Endothelial cell of umbilical vein (primary cell): ENCODE data around the gene ABAT.

Source experiments
- CTCF ChIP-seq, 2 donors: IDR thresholded peaks; 1 replicate in 1 of 2; 2 replicates in 1 of 2; pipeline ENCODE4 v1.5.1; 2011; ENCODE audit warnings: low read length in 2 of 2, mild to moderate bottlenecking in 2 of 2, moderate library complexity in 2 of 2, control low read depth in 1 of 2, inconsistent platforms in 1 of 2, low read depth in 1 of 2; ENCODE audit not compliant: insufficient read depth in 1 of 2; ENCODE audit errors: extremely low read depth in 1 of 2
- GATA2 ChIP-seq: IDR thresholded peaks from 2 replicates; pipeline ENCODE4 v1.7.0; 2011; ENCODE audit warnings: low read depth, mild to moderate bottlenecking, moderate library complexity, mixed read lengths, low read length; ENCODE audit not compliant: insufficient read length, insufficient read depth
- POLR2A ChIP-seq: IDR thresholded peaks from 2 replicates; pipeline ENCODE4 v1.6.1; 2012; ENCODE audit warnings: low read depth, mild to moderate bottlenecking, control low read depth, low read length

GRCh38 chr16:8795091-8795490 is 120.7 kb downstream of the ABAT start:
- TF ChIP-seq GATA2 (no peak), CTCF (IDR thresholded peaks at IDR 0.05; ENCODE audit: extremely low read depth in 1 of 2, insufficient read depth in 1 of 2, low read depth in 1 of 2, low read length in 2 of 2) (no peak), POLR2A (no peak)
